A549 (cell line): ENCODE data around the gene SH3PXD2B. TPM values are rescaled to one million over a fixed set of nuclear protein-coding genes. Genes with fewer than 3 reads are reported as not detected.

Experiments used
- BHLHE40 ChIP-seq: IDR thresholded peaks from 2 replicates; pipeline ENCODE4 v1.6.1; 2012; ENCODE audit warnings: low read depth, low read length, inconsistent platforms
- CHD2 ChIP-seq: fragments of 150-350 bp; IDR thresholded peaks from 2 replicates; pipeline ENCODE4 v1.6.1; 2014; ENCODE audit warnings: low read length; ENCODE audit not compliant: partially characterized antibody
- CTCF ChIP-seq: fragments of >200 bp; sonication (Bioruptor Twin); formaldehyde crosslinking; IDR thresholded peaks from 3 replicates; pipeline ENCODE4 v1.5.1; 2016
- EHF ChIP-seq: fragments of 250-450 bp; sonication (Bioruptor Pico); IDR thresholded peaks from 2 replicates; pipeline ENCODE4 v1.5.0; 2020; ENCODE audit warnings: mild to moderate bottlenecking
- EHMT2 ChIP-seq: fragments of 200-600 bp; sonication (generic); IDR thresholded peaks from 2 replicates; pipeline ENCODE4 v1.6.1; 2016; ENCODE audit warnings: antibody characterized with exemption, low read depth, mild to moderate bottlenecking, moderate library complexity
- EP300 ChIP-seq, 2 experiments: fragments of >200 bp; sonication (Bioruptor Twin); formaldehyde crosslinking; IDR thresholded peaks; 2 replicates in 1 of 2; 3 replicates in 1 of 2; pipeline ENCODE4 v1.6.1; 2016 to 2017
- FOSB ChIP-seq: fragments of 250-450 bp; sonication (Bioruptor Pico); IDR thresholded peaks from 2 replicates; pipeline ENCODE4 v1.5.0; 2020; ENCODE audit warnings: mild to moderate bottlenecking, moderate library complexity
- FOSL2 ChIP-seq, 2 experiments: fragments of 450-650 bp in 1 of 2; fragments of >200 bp in 1 of 2; sonication (Bioruptor Twin) in 1 of 2; formaldehyde crosslinking; IDR thresholded peaks; 2 replicates each; pipeline versions ENCODE4 v1.5.0 to v1.6.1; 2016 to 2020; ENCODE audit warnings: mild to moderate bottlenecking in 1 of 2, moderate library complexity in 1 of 2
- HEYL ChIP-seq: fragments of 250-450 bp; sonication (Bioruptor Pico); IDR thresholded peaks from 2 replicates; pipeline ENCODE4 v1.8.0; 2021; ENCODE audit warnings: mild to moderate bottlenecking, moderate library complexity
- HOXB5 ChIP-seq: fragments of 250-450 bp; sonication (Bioruptor Pico); IDR thresholded peaks from 2 replicates; pipeline ENCODE4 v1.5.0; 2020; ENCODE audit warnings: mild to moderate bottlenecking, moderate library complexity
- JUN ChIP-seq, 2 experiments: fragments of >200 bp; sonication (Bioruptor Twin); formaldehyde crosslinking; IDR thresholded peaks; 2 replicates in 1 of 2; 3 replicates in 1 of 2; pipeline ENCODE4 v1.6.1; 2016 to 2017
- KDM1A ChIP-seq: fragments of 200-600 bp; sonication (generic); IDR thresholded peaks from 2 replicates; pipeline ENCODE4 v1.6.1; 2016; ENCODE audit warnings: low read depth, mild to moderate bottlenecking
- KDM5A ChIP-seq: fragments of 200-600 bp; sonication (generic); IDR thresholded peaks from 2 replicates; pipeline ENCODE4 v1.6.1; 2016; ENCODE audit warnings: antibody characterized with exemption, mild to moderate bottlenecking
- MAX ChIP-seq: IDR thresholded peaks from 2 replicates; pipeline ENCODE4 v1.6.1; 2012
- MYC ChIP-seq: IDR thresholded peaks from 2 replicates; pipeline ENCODE4 v1.6.1; 2012; ENCODE audit warnings: mild to moderate bottlenecking, inconsistent platforms, low read length, improper control_type of control experiment, borderline replicate concordance
- NPAS2 ChIP-seq: fragments of 250-450 bp; sonication (Bioruptor Pico); IDR thresholded peaks from 2 replicates; pipeline ENCODE4 v1.8.0; 2022; ENCODE audit warnings: mild to moderate bottlenecking, moderate library complexity, borderline replicate concordance
- PBX3 ChIP-seq: IDR thresholded peaks from 2 replicates; pipeline ENCODE4 v1.6.1; 2012
- PHF8 ChIP-seq: fragments of 200-600 bp; sonication (generic); IDR thresholded peaks from 2 replicates; pipeline ENCODE4 v1.6.1; 2016; ENCODE audit warnings: low read depth, mild to moderate bottlenecking, antibody characterized with exemption, moderate library complexity, borderline replicate concordance
- POLR2AphosphoS2 ChIP-seq: conservative IDR thresholded peaks from 2 replicates; pipeline ENCODE4 v1.6.1; 2012; ENCODE audit warnings: low read length, improper control_type of control experiment, inconsistent platforms
- RARB ChIP-seq: fragments of 250-450 bp; sonication (Bioruptor Pico); IDR thresholded peaks from 2 replicates; pipeline ENCODE4 v1.8.0; 2021; ENCODE audit warnings: mild to moderate bottlenecking, moderate library complexity
- REST ChIP-seq: fragments of 200-600 bp; sonication (generic); IDR thresholded peaks from 2 replicates; pipeline ENCODE4 v1.6.1; 2016; ENCODE audit warnings: antibody characterized with exemption, mild to moderate bottlenecking, moderate library complexity
- RFX5 ChIP-seq: fragments of 450-650 bp; IDR thresholded peaks from 2 replicates; pipeline ENCODE4 v1.7.1; 2014; ENCODE audit warnings: antibody characterized with exemption, mild to moderate bottlenecking, moderate library complexity
- SMC3 ChIP-seq: fragments of >200 bp; sonication (Bioruptor Twin); formaldehyde crosslinking; IDR thresholded peaks from 3 replicates; pipeline ENCODE4 v1.6.1; 2018; ENCODE audit warnings: inconsistent platforms
- TP53 ChIP-seq: fragments of 250-450 bp; sonication (Bioruptor Pico); IDR thresholded peaks from 2 replicates; pipeline ENCODE4 v1.5.0; 2021; ENCODE audit warnings: mild to moderate bottlenecking, moderate library complexity
- USF2 ChIP-seq: fragments of 450-650 bp; IDR thresholded peaks from 2 replicates; pipeline ENCODE4 v1.6.1; 2014; ENCODE audit warnings: antibody characterized with exemption
- ZC3H11A ChIP-seq: fragments of 450-650 bp; IDR thresholded peaks from 2 replicates; pipeline ENCODE4 v1.6.1; 2014; ENCODE audit warnings: antibody characterized with exemption, mild to moderate bottlenecking
- polyA plus RNA-seq, 4 experiments: library from polyadenylated mRNA; depleted of rRNA in 3 of 4; stranded (reverse); fragments of >200 nt; fragmentation: RNase III in 1 of 4; extraction: RNeasy Plus Mini Kit Qiagen cat#74134 plus additional on column Dnase treatment in 1 of 4; gene quantifications; 2 replicates in 3 of 4; 3 replicates in 1 of 4; pipeline ENCODE4 v1.2.3, GENCODE V29; 2011 to 2017

SH3PXD2B gene
- polyA plus RNA-seq, 2 of the 4 experiments (the other 2 are of a cell fraction), result 15.1 to 15.5 TPM

GRCh38 chr5:172454358-172455086 lies at the start of gene SH3PXD2B (continued):
- TF ChIP-seq REST (no peak), KDM1A (peak; percentile 89; the same call in 1 of the 2 replicates), JUN (IDR thresholded peaks at IDR 0.05) (peak in 1 of 2 experiments; percentile 34; a peak in 1 of 5 replicates), ZC3H11A (no peak), HEYL (no peak), FOSB (CRISPR knock-in tag) (no peak), CHD2 (no peak), PBX3 (no peak), MAX (peak; percentile 79), RARB (CRISPR knock-in tag) (no peak), NPAS2 (CRISPR knock-in tag) (no peak), EP300 (IDR thresholded peaks at IDR 0.05) (no peak), FOSL2 (IDR thresholded peaks at IDR 0.05) (no peak), FOSL2 (CRISPR knock-in tag; IDR thresholded peaks at IDR 0.05) (no peak), RFX5 (no peak), USF2 (no peak), KDM5A (no peak), POLR2AphosphoS2 (no peak), BHLHE40 (no peak), SMC3 (no peak), PHF8 (peak; percentile 28; the same call in 1 of the 2 replicates), EHF (no peak), HOXB5 (CRISPR knock-in tag) (no peak), EHMT2 (no peak), CTCF (no peak), TP53 (CRISPR knock-in tag) (no peak), MYC (peak; percentile 23; the same call in 1 of the 2 replicates)
- TF ChIP-seq, all 56 proteins: peak for 12
